IPS-11a (cell line): ENCODE results near the gene LSM4.

Experiments
- H3K4me3 ChIP-seq: one replicate; pipeline ENCODE4 v1.5.1; 2013; ENCODE audit warnings: low read depth, low read length, control low read depth

The LSM4 gene

GRCh38 chr19:18292810-18293641 is 29.9 kb downstream of the LSM4 start:
- peak overlapping the region; percentile 73 for H3K4me3 ChIP-seq

GRCh38 chr19:18292462-18292809 is 30.4 kb downstream of the LSM4 start:
- H3K4me3 ChIP-seq, result peak overlapping the region; percentile 73

DNA sequence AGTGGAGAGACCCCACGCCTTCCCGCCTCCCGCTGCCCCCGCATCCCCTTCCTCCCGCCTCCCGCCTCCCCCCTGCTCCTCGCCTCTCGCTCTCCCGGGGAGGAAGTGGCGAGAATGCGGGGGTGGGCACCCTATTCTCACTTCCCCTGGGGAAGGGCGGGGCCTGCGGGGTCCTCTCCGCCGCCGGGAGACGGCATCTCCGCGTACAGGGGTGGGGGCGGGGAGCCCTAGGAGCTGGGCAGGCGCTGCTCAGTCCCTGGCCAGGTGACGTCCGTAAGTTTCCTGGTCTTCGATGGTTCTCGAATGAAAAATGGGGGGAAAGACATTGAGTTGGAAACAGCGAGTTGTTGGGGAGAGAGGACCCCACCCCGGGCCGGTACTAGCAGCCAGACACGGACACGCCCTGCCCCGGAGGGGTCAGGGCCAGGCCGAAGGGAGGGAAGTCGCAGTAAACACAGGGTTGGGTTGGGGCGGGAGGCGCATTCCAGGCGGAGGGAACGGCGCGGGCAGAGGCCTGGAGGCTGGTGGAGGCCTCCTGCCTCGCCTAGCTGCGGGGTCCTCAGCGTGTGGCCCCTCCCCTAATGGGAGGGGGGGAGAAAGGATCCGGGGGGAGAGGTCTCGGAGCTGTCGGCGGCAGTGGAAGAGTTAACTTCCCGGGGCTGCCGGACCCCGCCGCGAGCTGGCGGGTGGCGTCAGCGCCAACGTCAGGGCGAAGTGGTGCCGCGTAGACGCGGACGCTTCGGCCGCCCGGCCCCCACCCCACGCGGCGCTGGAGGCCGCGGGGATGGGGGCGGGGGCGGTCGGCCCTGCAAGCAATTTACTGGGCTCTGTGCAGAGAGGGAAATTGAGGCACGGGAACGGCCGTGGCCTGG is 31.1 kb downstream of the LSM4 start:
- H3K4me3 ChIP-seq, result peak overlapping the region; percentile 73

DNA sequence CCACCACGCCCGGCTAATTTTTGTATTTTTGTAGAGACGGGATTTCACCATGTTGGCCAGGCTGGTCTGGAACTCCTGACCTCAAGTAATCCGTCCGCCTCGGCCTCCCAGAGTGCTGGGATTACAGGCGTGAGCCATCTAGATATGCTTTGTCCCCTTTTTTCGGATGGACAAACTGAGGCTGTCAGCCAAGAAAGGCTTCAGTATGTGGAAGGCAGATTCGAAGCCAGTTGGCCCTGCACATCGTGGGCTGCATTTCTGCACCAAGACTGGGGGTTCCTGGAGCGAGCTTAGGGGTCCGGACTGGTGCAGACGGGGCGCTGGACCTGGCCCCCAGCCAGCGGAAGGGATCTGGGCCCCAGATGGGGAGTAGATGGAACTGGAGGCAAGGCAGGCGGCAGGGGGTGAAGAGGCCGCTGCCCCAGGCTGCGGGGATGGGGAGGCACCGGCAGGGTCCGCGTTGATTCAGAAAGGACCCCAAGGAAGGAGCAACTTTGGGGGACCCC is 31.8 kb downstream of the LSM4 start:
- H3K4me3 ChIP-seq, result peak overlapping the region; percentile 30

DNA sequence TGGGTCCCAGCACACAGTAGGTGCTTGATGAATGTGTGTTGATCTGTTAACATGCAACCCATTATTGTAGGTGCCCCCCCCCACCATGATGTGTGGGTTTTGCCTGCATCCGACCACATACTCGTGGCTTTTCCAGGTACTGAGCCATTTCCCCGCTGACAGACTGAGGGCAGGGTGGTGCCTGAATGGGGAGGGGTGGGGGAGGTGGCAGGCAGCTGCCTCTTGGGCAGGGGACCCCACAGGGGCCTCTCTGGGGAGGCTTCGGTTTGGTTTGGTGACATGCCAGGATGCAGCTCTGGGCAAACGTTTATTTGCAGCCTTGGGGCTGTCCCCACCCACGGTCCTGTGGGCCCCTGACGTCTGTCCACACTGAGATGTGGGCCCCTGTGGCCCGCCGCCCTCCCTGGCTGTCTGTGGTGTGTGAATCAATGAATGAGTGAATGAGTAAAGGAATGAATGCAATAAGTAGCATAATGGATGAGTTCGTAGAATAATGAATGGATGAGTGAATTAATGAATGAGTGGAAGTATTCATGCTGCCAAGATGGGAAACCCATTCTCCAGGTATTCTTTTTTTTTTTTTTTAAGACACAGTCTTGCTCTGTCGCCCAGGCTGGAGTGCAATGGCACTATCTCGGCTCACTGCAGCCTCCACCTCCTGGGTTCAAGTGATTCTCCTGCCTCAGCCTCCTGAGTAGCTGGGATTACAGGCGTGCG is 32.4 kb downstream of the LSM4 start:
- H3K4me3 ChIP-seq, result no peak overlapping the region

DNA sequence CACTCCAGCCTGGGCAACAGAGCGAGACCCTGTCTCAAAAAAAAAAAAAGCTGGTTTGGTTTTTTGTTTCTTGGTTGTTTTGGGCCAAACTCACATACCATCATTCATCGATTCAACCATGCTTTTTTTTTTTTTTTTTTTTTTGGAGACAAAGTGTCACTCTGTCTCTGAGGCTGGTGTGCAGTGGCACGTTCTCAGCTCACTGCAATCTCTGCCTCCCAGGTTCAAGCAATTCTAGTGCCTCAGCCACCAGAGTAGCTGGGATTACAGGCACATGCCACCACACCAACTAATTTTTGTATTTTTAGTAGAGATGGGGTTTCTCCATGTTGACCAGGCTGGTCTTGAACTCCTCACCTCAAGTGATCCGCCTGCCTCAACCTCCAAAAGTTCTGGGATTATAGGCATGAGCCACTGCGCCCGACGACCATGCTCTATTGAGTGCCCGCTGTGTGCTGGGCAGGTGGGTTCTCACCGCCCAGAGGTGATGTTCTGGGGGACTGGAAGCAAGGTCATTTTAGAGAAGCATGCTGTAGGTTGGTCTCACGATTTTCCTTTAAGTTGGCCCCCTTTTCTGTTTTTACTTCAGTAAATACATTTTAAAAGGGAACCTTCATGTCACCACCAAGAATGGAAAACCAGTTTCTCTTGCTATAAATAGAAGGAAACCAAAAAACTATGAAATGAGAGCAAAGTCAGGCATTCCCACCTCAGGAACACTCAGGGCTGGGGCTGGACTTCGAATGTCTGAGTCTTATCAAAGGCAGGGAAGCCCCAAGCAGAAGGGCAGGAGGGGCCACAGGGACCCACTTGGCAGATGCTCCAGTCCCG is 33.2 kb downstream of the LSM4 start:
- no peak overlapping the region for H3K4me3 ChIP-seq

GRCh38 chr19:18287836-18288772 is 34.8 kb downstream of the LSM4 start:
- H3K4me3 ChIP-seq, result no peak overlapping the region

DNA sequence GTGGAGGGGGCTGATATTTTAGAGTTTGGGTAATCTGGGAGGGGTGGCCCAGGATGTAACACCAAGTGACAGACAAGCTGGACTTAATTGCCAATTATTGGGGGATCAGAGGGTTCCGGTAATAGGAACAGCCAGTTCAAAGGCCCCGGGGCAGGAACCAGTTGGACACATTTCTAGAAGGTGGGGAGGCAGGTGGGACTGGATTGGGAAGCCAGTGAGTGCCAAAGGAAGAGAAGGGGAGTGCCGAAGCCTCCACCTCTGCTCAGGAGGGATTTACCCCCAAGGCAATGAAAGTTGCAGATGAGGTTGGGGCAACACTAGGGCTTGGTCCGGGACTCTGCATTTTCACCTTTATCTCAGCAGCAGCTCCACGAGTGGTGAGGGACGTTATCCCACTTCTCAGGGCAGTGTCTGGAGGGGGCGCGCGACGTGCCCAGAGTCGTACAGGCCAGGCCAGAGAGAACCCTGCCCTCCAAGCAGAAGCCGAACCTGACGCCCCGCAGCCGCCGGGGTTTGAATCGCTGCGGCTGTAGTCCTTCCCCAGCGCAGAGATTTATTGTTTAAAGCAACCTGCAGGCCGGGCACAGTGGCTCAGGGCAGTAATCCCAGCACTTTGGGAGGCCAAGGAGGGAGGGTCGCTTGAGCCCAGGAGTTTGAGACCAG is 35.8 kb downstream of the LSM4 start:
- no peak overlapping the region for H3K4me3 ChIP-seq

GRCh38 chr19:18284712-18285360 is 38.0 kb downstream of the LSM4 start:
- no peak overlapping the region for H3K4me3 ChIP-seq

GRCh38 chr19:18283338-18283737 is 39.5 kb downstream of the LSM4 start:
- no peak overlapping the region for H3K4me3 ChIP-seq

- H3K4me3 ChIP-seq, result no peak overlapping the region
These were observed 40.1 kb downstream of the LSM4 start for GRCh38 chr19:18282788-18283141.

DNA sequence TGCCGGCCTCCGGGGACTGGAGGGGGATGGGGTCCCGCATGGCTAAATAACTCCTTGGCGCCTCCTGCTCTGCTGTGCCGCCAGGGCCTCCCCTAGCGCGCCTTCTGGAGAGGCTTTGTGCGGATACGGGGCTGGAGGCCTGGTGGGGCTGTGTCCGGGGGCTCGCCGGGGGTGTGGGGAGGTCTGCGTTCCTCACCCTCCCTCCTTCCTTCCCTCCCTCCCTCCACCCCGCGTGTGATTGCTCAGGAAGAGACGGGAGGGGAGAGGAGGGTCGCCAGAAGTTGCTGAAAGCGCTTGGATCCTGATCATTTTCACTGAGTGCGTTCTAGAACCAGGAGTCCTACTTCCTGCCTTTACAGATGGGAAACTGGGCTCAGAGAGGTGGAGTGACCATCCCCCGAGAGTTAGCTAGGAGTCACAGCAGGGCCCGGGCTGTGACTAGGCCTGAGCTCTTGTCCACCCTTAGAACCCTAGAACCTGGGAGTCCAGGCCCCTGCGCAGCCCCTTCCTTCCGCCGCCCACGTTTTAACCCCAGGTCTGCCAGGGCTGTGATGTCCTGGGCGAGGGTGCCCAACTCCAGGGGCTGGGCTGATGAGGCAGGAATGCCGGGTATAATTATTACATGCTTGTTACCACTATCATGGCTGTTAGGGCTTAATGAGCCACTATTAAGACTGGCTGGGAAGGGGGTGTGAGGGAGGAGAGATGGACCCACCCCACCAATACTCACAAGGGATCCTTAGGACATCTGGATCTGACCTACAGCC is 40.7 kb downstream of the LSM4 start:
- H3K4me3 ChIP-seq, result peak overlapping the region; percentile 43

DNA sequence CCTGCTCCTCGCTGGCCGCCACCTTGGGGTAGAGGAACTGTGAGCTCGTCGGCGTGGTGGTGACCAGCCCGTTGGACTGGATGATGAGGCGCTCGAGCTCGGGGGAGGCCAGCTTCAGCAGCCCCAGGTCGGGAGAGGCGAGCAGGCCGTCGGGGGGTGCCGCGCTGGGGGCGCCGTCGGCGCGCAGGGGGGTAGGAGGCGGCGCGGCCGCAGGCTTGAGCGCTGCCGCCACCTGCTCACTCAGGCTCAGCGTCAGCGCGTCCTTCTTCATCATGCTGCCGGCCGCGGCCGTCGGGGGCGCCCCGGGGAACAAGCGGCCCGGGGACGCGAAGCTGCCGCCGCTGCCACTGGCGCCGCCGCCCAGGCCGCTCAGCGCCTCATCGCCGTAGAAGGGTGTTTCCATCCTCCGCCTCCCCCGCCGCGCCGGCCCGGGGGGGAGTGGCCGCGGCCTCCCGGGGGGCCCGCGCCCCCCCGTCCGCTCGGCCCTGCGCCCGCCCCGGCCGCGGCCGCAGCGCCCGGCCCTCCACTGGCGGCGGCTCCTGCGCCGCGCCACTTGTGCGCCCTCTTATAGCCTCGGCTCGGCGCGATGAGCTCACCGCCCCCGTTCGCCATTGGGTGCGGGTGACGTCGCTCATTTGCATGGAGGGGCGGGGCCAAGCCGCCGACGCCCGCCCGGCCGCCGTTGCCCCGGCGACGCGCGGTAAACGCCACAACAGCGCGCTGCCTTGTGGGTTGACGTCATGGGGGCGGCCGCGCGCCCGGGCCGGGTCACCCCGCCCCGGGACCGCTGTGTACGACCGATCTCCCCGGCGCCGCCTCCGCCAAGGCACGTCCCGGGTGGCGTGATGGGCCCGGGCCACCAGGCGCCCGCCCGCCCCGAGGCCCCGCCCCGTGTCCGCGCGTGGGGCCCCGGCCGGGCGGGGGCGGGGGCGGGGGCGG is 41.5 kb downstream of the LSM4 start, which contains the start of gene JUND:
Gene JUND, minus strand, starts transcription at position 541 of the 939 bp plus-strand sequence. Its CDS starts 138 bp downstream, at position 403.
- peak within 1 kb of the TSS; percentile 96 for H3K4me3 ChIP-seq

DNA sequence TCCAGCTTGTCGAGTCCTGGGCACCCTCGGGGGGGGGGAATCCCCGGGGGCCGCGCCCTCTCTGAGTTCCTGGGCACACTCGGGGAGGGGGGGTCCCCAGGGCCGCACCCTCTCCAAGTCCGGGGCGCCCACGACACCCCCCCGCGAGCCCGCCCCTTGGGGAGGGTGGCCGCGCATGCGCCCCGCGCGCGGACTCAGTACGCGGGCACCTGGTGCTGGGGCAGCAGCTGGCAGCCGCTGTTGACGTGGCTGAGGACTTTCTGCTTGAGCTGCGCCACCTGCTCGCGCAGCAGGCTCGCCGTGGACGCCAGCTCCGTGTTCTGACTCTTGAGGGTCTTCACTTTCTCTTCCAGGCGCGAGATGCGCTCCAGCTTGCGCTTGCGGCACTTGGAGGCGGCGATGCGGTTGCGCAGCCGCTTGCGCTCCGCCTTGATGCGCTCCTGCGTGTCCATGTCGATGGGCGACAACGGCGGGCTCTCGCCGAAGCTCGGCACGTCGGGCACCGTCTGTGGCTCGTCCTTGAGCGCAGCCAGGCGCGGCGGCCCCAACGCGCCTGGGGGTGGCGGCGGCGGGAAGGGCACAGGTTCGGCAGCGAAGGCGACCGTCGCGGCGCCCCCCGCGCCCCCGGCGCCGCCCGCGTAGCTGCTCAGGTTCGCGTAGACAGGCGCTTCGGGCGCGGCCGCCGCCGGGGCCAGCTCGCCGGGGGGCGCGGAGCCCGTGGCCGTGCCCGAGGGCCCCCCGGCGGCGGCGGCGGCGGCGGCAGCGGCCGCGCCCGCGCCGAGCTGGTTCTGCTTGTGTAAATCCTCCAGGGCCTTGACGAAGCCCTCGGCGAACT is 42.4 kb downstream of the LSM4 start:
- peak overlapping the region; percentile 96 for H3K4me3 ChIP-seq

DNA sequence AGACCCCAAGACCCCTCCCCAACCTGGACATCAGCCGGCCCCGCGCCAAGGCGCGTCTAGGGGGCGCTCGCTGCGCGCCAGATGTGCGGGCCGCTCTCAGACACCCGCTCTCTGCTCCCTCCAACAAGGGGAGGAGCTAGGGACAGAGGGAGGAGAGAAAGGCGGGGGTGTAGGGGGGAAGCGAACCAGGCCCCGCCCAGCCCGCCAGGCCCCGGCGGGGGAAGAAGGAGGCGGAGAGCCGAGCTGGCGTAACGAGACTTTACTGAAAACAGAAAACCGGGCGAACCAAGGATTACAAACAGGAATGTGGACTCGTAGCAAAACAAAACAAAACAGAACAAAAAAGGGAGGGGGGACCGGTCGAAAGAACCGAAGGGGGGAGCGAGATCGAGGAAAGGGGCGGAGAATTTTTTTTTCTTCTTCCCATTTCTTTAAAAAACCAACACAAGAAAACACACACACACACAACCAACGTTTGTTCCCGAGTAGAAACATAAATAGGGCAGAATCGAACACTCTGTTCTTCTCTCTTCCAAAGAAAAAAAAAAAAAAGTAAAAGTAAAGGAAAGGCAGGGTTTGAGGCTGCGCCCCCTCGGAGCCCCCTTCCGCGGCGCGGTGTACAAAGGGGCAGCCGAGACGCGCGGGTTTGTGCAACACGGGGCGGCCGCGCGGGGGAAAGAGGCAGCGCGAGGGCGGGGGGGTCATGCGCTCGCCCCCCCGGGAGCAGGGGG is 43.2 kb downstream of the LSM4 start:
- peak overlapping the region; percentile 96 for H3K4me3 ChIP-seq
